Measurements from ENCODE around the gene LLGL1.
A peak's percentile ranks its signal among the peaks of the same experiment; 100 is the strongest.

Gene LLGL1

GRCh38 chr17:18270046-18270931, 44.9 kb downstream of the LLGL1 start:
- no peak for DNase-seq (ENCODE audit: low read depth)

GRCh38 chr17:18277076-18277475, 51.6 kb downstream of the LLGL1 start:
- no peak for DNase-seq (ENCODE audit: low read depth)

GRCh38 chr17:18278867-18279266, 53.4 kb downstream of the LLGL1 start:
- DNase-seq (ENCODE audit: low read depth), result peak; percentile 46

- no peak for DNase-seq (ENCODE audit: low read depth)
Measured at GRCh38 chr17:18280249-18280648, 54.8 kb downstream of the LLGL1 start.

GRCh38 chr17:18280766-18281371, 55.4 kb downstream of the LLGL1 start:
- peak; percentile 33 for DNase-seq (ENCODE audit: low read depth)

- DNase-seq (ENCODE audit: low read depth), result no peak
Measured at GRCh38 chr17:18281788-18282187, 56.4 kb downstream of the LLGL1 start.

GRCh38 chr17:18285296-18285695, 59.9 kb downstream of the LLGL1 start:
- DNase-seq (ENCODE audit: low read depth), result no peak

GRCh38 chr17:18291718-18292540, 66.5 kb downstream of the LLGL1 start:
- DNase-seq (ENCODE audit: low read depth), result no peak
